Stimulated activated CD4-positive, alpha-beta T cell treated with anti-CD3 and anti-CD28 coated beads, TNF-alpha, amount 100 ng/mL, for 24 hours (primary cell): ENCODE data around the gene SIGMAR1.

Source experiments
- DNase-seq, 3 experiments: peaks; one replicate each; pipeline ENCODE4 v3.0.0-alpha.2; 2020; ENCODE audit warnings: low read depth in 3 of 3

SIGMAR1 gene

DNA sequence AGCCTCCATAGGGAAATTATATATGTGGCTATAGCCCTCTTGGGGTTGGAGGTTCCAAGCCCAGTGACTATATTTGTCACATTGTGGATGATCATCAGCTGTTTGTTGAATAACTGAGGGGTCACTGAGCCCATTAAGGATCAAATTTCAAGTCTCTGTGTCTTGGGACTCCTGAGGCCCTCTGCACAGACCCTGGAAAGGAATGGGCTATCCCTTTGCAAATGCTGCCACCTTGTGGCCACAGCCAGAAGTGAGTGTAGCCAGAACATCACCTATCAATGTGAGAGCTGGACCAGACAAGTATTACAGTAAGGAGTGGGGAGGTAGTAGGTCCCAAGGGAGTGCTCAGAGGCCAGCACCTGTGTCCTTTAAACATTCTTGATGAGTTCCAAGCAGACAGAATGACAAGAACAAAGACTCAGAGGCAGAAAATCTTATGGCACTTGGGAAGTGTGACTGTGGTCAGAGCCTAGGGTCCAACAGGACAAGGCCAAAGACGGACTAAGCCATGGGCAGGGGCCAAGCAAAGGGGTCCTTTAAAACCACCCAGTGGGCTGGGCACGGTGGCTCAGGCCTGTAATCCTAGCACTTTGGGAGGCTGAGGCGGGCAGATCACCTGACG lies 33.9 kb downstream of the SIGMAR1 start:
- peak; percentile 66 to 79 (median 71) for DNase-seq

DNA sequence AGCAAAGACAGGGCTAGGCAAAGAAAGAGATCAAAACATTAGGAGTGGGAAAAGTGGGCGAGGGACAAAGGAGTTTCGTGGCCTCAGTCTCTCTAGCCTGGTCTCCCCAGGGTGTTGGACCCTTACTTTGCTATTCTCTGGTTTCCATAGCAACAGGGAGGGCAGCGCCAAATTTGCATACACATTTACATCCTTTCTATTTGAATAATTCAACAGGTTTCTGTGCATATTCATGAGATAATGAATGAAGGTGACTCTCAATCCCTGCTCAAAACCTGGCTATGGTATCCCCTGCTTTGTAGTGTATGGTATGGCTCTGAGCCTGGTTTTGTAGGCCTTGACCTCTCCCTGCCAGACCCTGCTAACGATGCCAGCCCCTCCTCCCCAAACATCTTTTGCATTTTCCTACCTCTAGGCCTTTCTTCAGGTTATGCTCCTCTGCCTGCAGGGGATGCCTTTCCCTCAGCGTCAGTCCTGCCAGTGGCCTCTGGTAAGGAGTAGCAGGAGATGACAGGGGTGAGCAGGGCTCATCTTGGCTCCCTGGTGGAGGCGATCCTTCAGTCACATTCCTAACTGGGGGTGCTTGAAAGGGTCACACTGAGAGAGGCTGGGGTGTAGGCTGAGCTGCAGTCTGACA lies 35.5 kb downstream of the SIGMAR1 start:
- no peak for DNase-seq

DNA sequence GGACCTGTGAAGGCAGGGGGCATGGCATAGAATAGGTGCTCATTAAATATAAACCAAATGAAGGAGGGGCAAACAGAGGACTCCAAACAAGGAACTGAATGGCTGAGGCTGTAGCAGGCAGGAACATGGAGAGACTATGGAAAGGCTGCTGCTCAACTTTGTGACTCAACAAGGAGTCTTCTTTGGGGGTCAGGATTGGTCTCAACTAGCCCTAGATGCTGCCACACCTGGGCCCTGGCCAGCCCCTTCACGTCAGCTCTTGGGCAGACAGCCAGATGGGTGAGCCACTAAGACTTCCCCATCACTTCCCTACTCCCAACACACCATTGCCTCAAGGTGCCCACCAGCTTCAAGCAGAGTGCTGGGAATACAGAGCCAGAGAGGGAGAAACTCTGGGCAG lies 36.7 kb downstream of the SIGMAR1 start:
- DNase-seq, result no peak

DNA sequence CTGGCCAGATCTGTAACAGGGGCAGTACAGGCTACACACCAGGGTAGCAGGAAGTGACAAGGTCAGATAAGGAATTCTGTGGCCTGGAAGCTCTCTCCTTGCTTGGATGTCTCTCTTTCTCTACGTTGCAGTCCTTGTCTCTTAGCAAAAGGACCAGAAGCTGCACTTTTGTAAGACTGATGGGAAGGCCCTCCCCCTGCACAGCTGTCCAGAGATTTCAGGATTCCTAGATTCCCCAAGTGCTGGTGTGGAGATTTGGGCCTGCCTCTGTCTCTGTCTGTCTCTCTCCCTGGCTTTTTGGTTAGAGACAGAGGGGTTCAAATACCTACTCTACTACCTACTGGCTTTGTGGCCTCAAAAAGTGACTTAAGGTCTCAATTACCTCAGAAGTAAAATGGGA lies 38.0 kb downstream of the SIGMAR1 start:
- no peak for DNase-seq

DNA sequence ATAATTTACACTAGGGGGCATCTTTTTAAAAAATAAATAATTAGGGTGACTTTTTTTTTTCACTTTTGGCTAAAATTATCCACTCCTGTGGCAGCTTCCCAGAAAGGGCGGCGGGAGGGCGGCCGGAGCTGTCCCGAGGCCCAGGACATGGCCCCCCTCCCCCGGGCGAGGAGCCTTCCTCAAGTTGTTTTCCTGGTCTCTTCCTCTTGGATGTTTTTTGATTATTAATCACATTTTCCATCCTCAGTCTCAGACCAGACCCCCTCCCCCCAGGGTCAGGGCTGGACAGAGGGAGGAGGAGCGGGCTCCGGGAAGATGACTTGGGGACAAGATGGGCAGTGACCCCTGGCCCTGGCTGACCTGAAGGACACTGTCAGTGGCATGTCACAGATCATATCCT lies 43.4 kb downstream of the SIGMAR1 start:
- no peak for DNase-seq

DNA sequence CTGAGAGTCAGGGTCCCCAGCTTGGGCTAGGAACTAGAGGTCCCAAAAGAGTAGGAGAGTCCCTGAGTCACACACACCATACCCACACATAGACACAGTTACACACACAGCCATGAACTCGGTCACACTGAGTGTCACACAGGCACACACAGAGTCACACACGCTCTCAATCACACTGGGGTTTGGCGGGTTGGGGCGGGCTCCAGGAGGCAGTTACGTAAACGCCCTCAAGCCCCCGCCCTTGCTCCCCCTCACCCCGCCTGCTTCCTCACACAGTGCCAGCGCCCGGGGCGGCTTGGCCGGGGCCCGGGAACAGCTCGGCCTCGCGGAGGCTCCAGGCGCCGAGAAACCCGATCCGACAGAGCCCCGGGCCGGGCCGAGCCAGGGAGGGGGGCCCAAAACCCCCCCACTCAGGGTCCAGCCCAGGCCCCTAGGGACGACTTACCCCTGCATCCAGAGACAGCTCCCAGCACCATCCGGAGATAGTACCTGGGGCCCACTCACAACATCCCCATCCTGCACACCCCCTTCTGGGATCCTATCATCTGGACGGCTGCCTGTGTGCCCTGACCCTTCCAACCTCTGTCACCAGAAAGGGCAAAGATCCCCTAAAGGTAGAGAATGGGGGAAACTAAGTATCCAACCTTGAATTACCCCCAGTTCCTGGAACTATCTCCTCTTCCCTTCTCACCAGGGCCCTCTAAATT lies 44.5 kb downstream of the SIGMAR1 start:
- DNase-seq, result no peak

DNA sequence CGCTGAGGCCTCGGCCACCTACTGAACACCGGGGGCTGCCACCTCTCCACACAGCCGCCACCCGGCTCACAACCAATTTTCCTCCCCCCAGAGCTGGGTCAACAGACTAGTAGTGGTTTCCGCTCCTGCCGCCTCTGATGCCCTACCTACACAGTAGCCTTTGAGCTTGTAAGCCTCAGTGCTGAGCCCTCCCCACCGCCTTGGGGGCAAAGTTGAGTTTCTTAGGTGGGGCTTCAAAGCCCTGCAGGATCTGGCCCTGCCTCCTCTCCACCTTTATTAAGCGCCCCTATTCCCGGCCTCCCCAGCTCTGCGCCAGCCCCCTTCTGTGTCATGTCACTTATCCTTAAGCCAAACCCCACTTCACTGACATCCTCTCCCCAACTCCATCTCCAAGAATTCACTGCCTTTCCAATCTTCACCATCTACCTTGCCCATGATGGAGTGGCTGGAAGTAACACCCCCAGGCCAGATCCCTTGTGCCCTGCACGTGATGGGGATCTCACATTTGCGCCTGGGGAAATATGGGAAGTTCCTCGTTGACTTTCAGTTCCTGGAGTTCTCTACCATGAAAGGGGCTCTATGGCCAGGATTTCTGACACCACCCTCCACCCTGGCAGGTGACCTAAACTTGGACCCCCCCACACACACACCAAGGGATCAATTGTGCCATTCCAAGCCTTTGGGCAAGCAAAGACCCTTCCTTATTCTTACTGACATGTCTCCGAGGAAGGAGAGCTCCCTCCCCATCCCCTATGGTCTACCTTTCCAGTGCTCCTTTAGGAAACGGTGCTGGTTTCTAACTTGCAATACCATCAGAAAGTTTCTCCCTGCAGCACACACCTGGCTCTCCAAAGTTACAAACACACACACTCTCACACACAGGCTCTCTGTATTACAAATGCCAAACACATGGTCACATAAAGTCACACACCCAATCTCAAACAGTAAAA lies 45.4 kb downstream of the SIGMAR1 start:
- no peak for DNase-seq

DNA sequence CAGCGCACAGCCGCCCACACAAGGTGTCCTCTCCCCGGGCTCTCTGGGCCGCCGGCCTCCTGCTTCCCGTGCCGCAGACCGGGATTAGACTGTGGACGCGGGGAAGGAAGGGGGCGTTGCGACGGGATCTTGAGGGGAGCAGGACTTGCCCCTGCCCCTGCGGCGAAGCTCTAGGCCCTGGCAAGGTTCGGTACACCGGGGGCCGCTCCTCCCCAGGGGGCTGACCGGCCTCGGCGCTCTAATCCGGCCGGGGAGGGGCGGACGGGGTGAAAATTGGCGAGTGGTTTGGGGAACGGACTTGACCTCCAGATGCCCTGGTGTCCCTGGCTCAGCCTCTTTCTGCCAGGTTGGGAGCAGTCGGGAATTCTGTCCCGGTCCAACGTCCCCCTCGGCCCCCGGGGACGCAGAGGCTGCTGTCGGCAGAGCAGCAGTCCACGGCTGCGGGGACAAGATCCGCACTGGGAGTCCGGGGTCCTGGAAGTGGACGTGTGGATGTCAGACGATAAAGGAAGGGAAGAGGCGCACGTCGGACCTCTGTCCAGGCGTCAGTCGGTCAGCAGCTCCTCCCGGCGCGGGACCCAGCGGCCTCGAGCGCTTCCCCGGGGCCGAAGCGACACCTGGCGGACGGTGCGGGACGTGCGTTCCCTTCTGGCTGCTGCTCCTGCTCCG lies 46.2 kb downstream of the SIGMAR1 start:
- DNase-seq, result peak; percentile 63 to 78 (median 70)

DNA sequence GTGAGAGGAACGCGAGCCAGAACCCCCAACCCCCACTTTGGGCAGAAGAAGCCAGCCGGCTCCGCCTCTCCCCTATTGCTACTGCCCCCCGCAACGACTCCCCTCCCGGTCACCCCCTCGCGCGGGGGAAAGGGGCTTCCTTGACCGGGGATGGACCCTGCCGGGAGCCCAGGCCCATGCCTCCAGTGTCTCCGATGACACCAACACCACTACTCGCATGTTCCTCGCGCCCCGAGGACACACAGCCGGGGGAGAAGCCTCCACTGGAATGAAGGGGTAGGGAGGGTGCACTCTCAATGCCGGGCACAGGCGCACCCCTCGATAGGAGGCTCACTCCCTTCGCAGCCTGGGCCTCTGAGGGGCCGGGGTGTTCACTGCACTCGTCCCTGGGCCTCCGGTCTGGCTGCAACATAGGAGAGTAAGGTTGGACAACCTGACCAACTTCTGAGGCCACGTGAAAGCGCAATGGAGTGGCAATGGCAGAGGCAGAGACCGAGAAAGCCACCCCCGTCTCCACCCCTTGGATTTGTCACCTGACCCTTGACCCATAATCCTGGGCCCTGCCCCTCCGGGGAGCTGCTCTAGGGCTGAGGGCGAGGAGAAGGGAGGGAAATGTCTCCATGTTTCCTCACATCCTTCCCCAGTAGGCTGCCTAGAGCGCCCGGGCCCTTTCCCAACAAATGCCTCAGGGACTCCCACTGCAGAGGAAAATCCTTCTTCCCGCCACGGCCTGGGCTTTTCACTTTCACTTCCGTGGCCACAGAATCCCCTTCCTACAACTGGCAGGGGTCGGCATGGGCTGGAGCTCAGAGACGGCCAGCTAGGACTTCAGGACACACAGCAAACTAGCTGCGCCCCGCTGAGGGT lies 47.0 kb downstream of the SIGMAR1 start:
- DNase-seq, result no peak

DNA sequence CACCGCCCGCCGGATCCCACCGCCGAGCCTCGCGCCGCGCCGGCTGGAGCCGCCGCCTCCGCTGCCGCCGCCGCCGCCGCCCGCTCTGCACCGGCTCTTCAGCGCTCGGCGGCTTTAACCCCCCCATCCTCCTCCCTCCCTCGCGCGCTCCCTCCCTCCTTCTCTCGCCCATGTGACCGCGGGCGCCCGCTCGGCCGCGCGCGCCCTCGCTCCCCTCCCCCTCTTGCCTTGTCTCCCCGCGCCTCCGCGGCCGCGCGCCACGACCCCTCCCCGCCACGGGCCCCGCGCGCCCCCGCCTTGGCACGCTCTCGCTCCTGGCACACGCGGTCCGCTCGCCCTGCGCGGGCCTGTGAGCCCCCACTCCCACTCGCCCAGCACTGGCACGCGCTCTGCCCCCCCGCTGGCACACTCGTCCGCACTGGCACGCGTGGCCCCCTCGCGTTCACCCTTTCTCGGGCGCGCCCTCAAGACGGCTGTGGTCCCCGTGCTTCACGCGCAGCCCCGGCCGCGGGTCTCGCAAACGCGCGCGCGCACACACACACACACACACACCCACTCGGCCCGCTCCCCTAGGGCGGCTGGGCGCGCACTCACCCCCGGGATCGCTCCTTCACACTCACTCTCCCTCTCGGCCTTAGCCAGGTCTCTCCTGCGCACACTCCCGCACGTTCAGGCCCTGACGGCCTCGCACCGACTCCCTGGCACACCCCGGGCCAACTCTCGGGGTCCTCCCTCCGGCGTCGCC lies 47.8 kb downstream of the SIGMAR1 start, which contains the start of gene CNTFR:
Gene CNTFR, minus strand, starts transcription at position 89 of the 745 bp plus-strand sequence. CDS start 20,743 bp downstream, outside the sequence.
- DNase-seq, result peak in 1 of 3 experiments; percentile 27

DNA sequence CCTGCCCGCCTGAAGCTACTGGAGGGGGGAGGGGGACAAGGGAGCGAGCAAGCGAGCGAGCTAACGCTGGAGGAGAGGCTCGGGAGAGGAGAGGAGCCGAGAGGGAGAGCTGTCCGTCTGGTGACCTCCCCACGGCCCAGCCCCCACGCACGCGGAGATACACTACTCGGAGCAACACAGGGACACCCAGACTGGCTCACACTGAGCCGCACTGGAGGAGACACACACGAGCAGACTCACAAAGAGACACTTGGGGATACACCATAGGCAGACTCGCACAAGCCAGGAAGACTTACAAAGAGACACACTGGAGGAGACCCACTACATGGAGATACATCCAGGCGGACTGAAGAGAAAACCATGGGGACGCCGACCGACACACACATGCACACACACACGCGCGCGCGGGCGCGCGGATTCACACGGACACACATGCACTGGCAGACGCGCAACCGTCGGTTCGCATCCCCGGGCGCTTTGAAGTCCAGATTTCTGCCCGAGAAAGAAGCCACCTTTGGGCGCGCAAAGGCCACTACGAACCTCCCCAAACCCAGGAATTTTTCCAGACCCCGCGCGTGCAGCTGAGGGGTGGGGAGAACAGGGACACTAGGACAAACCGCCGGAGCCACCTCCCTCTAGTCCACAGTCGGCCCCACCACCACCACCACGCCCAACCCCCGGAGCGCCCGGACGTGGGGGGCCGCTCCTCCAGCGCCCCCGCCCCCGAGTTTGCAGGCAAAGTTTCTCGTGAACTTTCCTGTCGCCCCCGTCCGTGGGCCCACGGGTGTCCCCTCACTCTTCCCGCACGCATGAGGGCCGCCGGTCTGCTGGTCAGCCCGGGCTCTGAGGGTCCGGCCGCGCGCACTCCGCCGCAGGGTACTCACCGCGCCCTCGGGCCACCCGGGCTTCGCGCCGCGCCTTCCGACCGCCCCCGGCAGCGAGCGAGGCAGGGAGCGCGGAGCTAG lies 48.6 kb downstream of the SIGMAR1 start:
- no peak for DNase-seq

DNA sequence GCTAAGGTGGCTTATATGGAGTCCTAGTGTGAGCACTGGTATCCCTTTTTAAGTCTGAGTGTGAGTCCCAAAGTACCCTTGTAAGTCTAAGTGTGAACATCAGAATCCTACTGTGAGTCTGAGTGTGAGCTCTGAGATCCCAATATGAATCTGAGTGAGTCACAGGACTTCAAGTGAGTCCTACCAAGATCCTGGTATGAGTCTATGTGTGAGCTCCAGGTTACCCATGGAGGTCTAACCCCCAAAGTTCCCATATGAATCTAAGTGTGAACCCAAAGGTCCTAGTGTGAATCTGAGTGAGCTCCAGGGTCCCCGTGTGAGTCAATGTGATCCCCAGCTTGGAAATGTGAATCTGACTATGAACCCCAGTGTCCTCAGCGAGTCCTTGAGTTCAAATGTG lies 50.3 kb downstream of the SIGMAR1 start:
- no peak for DNase-seq

DNA sequence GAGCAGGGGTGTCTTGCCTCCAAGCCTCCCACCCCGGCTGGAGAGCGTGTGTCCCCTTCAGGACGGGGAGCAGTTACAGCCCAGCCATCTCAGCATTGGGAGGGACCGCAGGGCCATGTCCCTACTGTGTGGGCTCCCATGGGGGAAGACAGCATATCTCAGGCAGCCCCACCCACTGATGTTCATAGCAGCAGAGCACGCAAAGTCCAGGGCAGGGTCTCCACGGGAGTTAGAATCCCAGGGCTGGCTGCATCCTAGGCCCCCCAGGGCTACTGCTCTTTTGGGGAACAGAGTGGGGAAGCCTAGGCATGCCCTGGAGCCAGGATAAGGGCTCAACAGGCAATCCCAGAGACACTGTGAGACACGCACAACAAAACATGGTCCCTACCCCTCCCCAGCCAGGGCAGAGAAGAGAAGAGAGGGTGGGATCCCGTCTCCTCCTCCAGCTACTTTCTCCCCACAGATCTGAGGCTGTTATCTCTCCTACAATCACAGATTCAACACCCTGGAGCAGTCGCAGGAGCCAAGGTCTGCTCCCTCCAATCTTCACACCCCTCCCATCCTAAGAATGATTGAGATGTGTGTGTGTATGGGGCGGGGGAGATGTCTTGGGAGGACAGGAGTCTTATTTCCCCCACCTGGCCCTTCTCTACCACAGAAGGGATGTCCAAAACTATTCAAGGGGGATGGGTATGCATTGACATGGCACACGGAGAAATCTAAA lies 51.5 kb downstream of the SIGMAR1 start:
- no peak for DNase-seq

DNA sequence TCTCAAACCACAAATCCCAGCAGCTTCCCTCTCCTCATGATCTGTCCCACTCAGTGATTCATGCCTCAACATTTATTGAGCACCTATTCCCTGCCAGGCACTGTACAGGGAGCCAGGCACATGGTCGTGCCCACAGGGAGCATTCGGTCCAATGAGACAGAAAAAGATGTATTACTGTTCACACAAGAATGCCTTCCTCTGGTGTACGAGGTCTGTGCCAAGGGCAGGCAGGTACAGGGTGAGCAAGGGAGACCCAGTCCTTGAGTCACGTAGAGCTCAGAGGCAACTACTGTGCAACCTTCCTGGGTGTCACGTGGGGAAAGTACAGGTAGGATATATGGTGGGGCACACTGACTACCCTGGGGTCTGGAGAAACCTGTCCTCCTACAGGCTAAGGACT lies 52.6 kb downstream of the SIGMAR1 start:
- no peak for DNase-seq
